Dermis microvascular lymphatic vessel endothelial cell (primary cell): ENCODE data around the gene RAB10. TPM values are rescaled to one million over a fixed set of nuclear protein-coding genes. Genes with fewer than 3 reads are reported as not detected.

ENCODE experiments used
- DNase-seq, 2 donors: peaks; one replicate each; pipeline versions ENCODE4 v3.0.0 to v3.0.0-alpha.2; 2010; ENCODE audit warnings: low read depth in 2 of 2
- total RNA-seq: library from RNA; depleted of rRNA; stranded (reverse); fragments of >200 nt; gene quantifications from 2 replicates; pipeline ENCODE4 v1.2.1, GENCODE V29; 2014

RAB10 gene
- total RNA-seq, 1 donor from 2014 or later, result 46.2 TPM

DNA sequence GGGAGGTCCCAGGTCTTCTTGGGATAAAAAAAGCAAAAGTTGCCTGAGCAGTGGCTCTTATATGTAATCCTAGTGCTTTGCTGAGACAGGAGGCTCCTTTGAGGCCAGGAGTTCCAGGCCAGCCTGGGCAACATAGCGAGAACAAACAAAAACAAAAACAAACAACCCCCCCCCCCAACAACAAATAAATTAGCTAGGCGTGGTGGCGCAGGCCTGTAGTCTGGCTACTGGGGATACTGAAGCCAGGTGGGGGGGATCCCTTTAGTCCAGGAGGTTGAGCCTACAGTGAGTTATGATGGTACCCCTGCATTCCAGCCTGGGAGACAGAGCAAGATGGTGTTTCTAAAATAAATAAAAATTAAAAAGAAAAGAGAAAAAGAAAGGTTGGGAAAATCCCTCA is 144.4 kb downstream of the RAB10 start:
- DNase-seq, result no peak

DNA sequence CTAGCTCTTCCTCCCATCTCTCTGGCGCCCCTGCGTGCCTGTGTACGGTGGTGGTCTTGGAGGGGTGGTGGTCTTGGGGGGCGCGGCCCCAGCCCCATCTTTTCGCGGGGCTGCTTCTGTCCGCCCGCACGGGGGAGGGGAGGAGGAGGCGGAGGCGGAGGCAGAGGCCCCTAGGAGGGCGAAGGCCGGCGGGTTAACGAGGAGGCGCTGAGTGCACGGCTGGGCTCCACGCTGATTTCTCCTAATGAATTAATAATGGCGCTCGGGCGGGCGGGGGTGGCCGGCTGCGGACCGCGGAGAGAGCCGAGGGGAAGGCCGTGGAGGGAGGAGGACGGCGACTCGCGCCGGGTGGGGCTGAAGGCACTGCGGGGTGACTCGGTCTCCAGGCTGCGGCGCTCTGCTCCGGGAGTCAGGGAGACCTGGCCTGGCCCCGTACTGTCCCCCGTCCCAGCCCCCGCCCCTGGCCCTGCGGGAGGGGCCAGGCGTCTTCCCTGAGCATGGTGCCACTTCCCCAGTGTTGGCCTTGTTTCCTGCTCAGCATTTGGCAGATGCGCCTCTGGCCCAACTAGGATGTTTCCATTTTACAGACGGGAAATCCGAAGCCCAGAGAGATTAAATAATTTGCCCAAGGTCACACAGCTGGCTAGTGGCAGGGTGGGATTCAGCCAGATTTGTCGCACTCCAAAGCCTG is 145.0 kb downstream of the RAB10 start:
- peak; percentile 16 to 26 for DNase-seq

GRCh38 chr2:26179446-26179913 is 145.6 kb downstream of the RAB10 start:
- peak in 1 of 2 donors; percentile 7 for DNase-seq

- DNase-seq, result no peak
These were observed 148.6 kb downstream of the RAB10 start for GRCh38 chr2:26182441-26182840.

DNA sequence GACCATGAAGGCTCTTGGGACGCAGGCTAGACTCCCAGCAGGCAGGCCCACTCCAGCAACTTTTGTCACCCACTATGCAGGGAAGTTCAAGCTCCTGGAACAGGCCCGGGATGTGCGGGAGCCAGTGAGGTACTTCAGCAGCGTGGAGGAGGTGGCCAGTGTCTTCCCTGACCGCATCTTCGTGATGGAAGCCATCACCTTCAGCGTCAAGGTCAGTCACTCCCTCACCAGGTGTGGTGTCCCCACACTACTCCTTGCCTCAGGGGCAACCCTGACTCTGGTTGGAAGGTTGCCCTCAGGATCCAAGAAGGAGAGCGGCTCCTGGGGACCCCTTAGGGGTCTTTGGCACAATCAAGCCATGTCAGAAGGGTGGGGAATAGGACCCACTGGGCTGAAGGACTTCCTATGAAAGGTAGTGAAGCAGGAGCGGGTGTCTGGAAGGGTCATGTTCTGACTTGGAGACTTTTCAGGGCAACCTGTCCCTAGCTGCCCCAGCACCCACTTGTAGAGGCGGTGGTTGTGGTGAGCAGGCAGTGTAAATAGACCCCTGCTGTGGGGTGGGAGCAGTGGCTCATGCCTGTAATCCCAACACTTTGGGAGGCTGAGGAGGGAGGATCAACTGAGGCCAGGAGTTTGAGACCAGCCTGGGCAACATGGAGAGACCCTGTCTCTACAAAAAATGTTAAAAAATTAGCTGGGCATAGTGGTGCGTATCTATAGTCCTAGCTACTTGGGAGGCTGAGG is 149.2 kb downstream of the RAB10 start:
- no peak for DNase-seq

GRCh38 chr2:26184121-26184520 is 150.2 kb downstream of the RAB10 start:
- DNase-seq, result no peak

GRCh38 chr2:26184555-26185303 is 150.8 kb downstream of the RAB10 start:
- peak; percentile 43 to 83 for DNase-seq

DNA sequence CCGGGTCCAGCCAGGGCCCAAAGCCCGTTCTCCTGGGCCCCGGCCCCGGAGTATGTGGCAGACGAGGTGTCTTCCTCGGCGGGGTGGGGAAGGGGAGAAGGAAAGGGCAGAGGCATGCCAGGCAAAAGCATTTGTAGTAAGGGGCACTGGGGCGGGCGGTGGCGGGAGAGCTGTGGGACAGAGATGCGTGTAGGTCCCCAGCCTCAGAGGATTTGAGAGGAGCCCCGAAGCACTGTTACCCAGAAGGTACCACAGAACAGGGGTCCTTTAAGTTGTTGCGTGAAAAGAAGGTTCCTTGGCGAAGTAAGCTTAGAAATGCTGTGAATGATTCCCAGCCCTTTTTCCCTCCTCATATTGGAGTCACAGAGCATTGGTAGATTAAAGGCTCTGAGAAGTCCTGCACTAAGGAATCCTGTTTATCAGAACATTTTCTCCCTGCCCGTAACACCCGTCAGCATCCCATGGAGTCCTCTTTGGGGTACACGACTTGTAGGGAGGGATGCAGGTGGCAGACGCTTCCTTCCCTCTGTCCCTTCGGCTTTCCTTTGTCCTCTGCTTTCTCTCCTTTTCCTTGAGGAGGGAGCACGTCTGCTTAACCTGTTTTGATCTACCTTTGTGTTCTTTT is 151.5 kb downstream of the RAB10 start:
- DNase-seq, result no peak

- no peak for DNase-seq
These were observed 152.3 kb downstream of the RAB10 start for GRCh38 chr2:26185954-26186770.

Other genes starting within 250 kb of the RAB10 start
- gene ASXL2, start 155.6 kb upstream of the RAB10 start, total RNA-seq, result 4.1 and 7.2 TPM in 2 replicates
- 10.5 and 13.0 TPM in 2 replicates for gene KIF3C, start 51.6 kb upstream of the RAB10 start, total RNA-seq
- gene GAREM2, start 139.0 kb downstream of the RAB10 start, total RNA-seq, result 0.13 and 0.51 TPM in 2 replicates
- gene HADHA, start 210.5 kb downstream of the RAB10 start, total RNA-seq, result 157 and 161 TPM in 2 replicates
- gene HADHB, start 210.9 kb downstream of the RAB10 start, total RNA-seq, result 117 and 132 TPM in 2 replicates